ENCODE results near the gene NCAPG2. TPM values are rescaled to one million over a fixed set of nuclear protein-coding genes. Genes with fewer than 3 reads are reported as not detected.

NCAPG2 gene
- total RNA-seq, 1 experiment from 2014 or later: 27.4 TPM

DNA sequence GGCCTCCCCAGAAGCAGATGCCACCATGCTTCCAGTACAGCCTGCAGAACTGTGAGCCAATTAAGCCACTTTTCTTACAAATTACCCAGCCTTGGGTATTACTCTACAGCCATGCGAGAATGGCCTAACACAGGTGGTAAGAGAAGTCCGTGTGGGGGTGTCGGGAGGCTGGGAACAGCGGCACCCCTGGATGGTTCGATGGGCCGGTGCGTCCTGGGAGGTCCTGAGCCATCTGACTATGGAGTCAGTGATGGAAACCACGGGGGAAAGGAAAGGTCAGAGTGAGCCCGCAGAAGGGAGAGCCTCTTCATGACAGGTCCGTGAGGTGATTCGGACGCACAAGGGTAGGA lies 114.4 kb downstream of the NCAPG2 start:
- H3K27me3 Mint-ChIP-seq (ENCODE audit: insufficient read depth, unreplicated experiment): peaks cover 10% of the 10 kb centered on the region
- H3K27ac Mint-ChIP-seq (ENCODE audit: low read depth, unreplicated experiment): no peak overlapping the region
- CTCF ChIA-PET: no interaction called here

DNA sequence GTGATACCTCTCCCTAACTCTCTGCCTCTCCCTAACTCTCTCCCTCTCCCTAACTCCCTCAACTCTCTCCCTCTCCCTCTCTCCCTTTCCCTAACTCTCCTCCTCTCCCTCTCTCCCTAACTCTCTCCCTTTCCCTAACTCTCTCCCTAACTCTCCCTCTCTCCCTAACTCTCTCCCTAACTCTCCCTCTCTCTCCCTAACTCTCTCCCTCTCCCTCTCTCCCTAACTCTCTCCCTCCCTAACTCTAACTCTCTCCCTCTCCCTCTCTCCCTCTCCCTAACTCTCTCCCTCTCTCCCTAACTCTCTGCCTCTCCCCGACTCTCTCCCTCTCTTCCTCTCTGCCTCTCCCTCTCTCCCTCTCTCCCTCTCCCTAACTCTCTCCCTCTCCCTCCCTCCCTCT lies 115.0 kb downstream of the NCAPG2 start:
- intact Hi-C loops (cut with micrococcal nuclease): no loop called here
- TF ChIP-seq, protein P1, sequence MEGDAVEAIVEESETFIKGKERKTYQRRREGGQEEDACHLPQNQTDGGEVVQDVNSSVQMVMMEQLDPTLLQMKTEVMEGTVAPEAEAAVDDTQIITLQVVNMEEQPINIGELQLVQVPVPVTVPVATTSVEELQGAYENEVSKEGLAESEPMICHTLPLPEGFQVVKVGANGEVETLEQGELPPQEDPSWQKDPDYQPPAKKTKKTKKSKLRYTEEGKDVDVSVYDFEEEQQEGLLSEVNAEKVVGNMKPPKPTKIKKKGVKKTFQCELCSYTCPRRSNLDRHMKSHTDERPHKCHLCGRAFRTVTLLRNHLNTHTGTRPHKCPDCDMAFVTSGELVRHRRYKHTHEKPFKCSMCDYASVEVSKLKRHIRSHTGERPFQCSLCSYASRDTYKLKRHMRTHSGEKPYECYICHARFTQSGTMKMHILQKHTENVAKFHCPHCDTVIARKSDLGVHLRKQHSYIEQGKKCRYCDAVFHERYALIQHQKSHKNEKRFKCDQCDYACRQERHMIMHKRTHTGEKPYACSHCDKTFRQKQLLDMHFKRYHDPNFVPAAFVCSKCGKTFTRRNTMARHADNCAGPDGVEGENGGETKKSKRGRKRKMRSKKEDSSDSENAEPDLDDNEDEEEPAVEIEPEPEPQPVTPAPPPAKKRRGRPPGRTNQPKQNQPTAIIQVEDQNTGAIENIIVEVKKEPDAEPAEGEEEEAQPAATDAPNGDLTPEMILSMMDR (IDR thresholded peaks at IDR 0.05; ENCODE audit: unreplicated experiment): no peak
- no peak overlapping the region for H3K4me3 Mint-ChIP-seq (ENCODE audit: unreplicated experiment)
- peaks cover 10% of the 10 kb centered on the region for H3K27me3 Mint-ChIP-seq (ENCODE audit: insufficient read depth, unreplicated experiment)
- H3K4me1 Mint-ChIP-seq (ENCODE audit: insufficient read depth, unreplicated experiment): no peaks in the 10 kb centered on the region
- no peaks in the 10 kb centered on the region for H3K36me3 Mint-ChIP-seq (ENCODE audit: insufficient read depth, unreplicated experiment)
- no TSS peak for BruUV-seq (replicated peaks)
- DNase-seq (ENCODE audit: unreplicated experiment): no peak
- ChIA-PET CTCF (interaction anchor here (0.7 kb wide), 1 partner anchor 241 kb away, joined by 4 read pairs; no protein-coding TSS in a partner anchor), POLR2A (no interaction called here)
- no peak overlapping the region for H3K27ac Mint-ChIP-seq (ENCODE audit: low read depth, unreplicated experiment)
- no peaks in the 10 kb centered on the region for H3K9me3 Mint-ChIP-seq (ENCODE audit: unreplicated experiment)

More for the DNA sequence above, 114.4 kb downstream of the NCAPG2 start:
- POLR2A ChIA-PET: no interaction called here
- TF ChIP-seq, protein P1 (IDR thresholded peaks at IDR 0.05; ENCODE audit: unreplicated experiment): no peak
- DNase-seq (ENCODE audit: unreplicated experiment): no peak
- Mint-ChIP-seq H3K4me3 (ENCODE audit: unreplicated experiment) (no peak overlapping the region), H3K4me1 (ENCODE audit: insufficient read depth, unreplicated experiment) (no peaks in the 10 kb centered on the region), H3K9me3 (ENCODE audit: unreplicated experiment) (no peaks in the 10 kb centered on the region), H3K36me3 (ENCODE audit: insufficient read depth, unreplicated experiment) (no peaks in the 10 kb centered on the region)
- intact Hi-C loops (cut with micrococcal nuclease): no loop called here
- no TSS peak for BruUV-seq (replicated peaks)

DNA sequence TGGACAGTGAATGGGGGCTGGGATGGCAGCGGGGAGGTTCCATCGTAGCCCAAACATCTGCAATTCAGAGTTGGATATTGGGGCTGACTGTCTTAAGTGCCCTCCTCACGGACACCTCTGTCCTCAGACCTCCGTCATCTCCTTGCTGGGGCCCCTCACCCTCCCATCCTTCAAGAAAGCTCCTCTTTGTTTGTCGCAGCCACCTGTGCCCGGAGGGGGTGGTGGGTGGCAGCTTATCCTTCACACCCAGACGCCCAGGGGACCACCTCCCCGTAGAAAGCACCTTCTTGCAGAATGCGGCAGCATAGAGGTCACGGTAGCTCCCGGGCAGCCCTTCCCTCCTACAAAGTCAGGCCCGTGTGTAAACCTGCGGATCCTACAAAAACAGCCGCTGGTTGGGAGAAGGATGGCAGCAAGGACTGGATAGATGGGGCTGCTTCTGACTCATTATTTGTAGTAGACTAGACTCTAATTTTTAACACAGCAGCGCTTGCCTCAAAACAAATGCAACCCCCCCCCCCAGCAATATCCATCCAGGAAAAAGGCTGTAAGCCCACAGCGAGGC lies 115.6 kb downstream of the NCAPG2 start:
- H3K36me3 Mint-ChIP-seq (ENCODE audit: insufficient read depth, unreplicated experiment): no peaks in the 10 kb centered on the region
- intact Hi-C loops (cut with micrococcal nuclease): no loop called here
- H3K27me3 Mint-ChIP-seq (ENCODE audit: insufficient read depth, unreplicated experiment): peaks cover 10% of the 10 kb centered on the region
- POLR2A ChIA-PET: no interaction called here
- DNase-seq (ENCODE audit: unreplicated experiment): no peak
- no peaks in the 10 kb centered on the region for H3K9me3 Mint-ChIP-seq (ENCODE audit: unreplicated experiment)
- TF ChIP-seq, protein P1 (IDR thresholded peaks at IDR 0.05; ENCODE audit: unreplicated experiment): no peak
- CTCF ChIA-PET: interaction anchor here (0.7 kb wide), 1 partner anchor 242 kb away, joined by 4 read pairs; no protein-coding TSS in a partner anchor
- peaks cover under 1% of the 10 kb centered on the region for H3K4me1 Mint-ChIP-seq (ENCODE audit: insufficient read depth, unreplicated experiment)
- H3K27ac Mint-ChIP-seq (ENCODE audit: low read depth, unreplicated experiment): no peak overlapping the region
- no peak overlapping the region for H3K4me3 Mint-ChIP-seq (ENCODE audit: unreplicated experiment)
- no TSS peak for BruUV-seq (replicated peaks)

DNA sequence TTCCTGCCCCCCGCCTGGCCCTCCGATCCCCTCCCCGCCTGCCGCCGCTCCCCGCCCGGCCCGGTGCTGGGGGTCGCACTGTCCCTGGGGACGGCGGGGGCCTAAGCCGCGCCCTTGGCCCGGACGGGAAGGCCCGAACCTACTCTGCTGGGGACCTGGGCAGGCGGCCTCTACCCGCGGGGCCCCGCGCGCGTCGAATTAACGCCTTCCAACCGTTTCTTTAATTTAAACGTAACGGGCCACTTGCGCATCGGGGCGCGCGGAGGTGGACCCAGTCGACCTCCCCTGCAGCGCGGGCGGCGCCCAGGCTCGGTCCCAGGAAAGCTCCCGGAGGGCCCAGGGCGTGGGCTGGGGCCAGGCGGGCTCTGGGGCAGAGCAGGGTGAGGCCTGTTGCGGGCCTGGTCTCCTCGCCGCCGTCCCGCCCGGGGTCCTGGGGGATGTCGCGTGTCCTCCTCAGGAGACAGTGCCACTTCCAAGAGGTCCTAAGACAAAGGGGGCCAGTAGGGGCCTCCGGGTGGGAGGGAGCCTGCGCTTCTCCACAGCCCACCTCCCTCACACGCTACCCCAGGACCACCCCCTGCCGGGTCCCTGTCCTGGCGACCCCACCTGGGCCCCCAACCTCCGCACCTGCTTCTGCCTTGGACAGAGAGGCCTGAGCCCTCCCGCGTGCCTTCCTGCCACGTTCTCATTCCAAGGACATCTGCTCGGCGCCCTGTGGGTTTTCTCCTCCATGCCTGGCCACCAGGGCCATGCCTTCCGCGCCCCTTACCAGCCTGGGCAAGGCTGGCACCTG lies 116.3 kb downstream of the NCAPG2 start:
- peaks cover 10% of the 10 kb centered on the region for H3K27me3 Mint-ChIP-seq (ENCODE audit: insufficient read depth, unreplicated experiment)
- H3K4me1 Mint-ChIP-seq (ENCODE audit: insufficient read depth, unreplicated experiment): peaks cover 8% of the 10 kb centered on the region
- H3K9me3 Mint-ChIP-seq (ENCODE audit: unreplicated experiment): no peaks in the 10 kb centered on the region
- no peak overlapping the region for H3K4me3 Mint-ChIP-seq (ENCODE audit: unreplicated experiment)
- intact Hi-C loops (cut with micrococcal nuclease): no loop called here
- no peaks in the 10 kb centered on the region for H3K36me3 Mint-ChIP-seq (ENCODE audit: insufficient read depth, unreplicated experiment)
- DNase-seq (ENCODE audit: unreplicated experiment): no peak
- no peak overlapping the region for H3K27ac Mint-ChIP-seq (ENCODE audit: low read depth, unreplicated experiment)
- ChIA-PET POLR2A (no interaction called here), CTCF (no interaction called here)
- TF ChIP-seq, protein P1 (IDR thresholded peaks at IDR 0.05; ENCODE audit: unreplicated experiment): no peak
- BruUV-seq (replicated peaks): no TSS peak

Measured in MCF 10A (cell line).